KOPT-K1 (cell line): ENCODE data around the gene STAG3.

ENCODE experiments used
- H3K27ac ChIP-seq: fragments of 200-600 bp; sonication (generic); 2 replicates; pipeline ENCODE4 v1.5.1; 2016; ENCODE audit warnings: antibody characterized with exemption, mild to moderate bottlenecking, low read depth, low read length; ENCODE audit not compliant: poor library complexity, severe bottlenecking
- H3K36me3 ChIP-seq: fragments of 200-600 bp; sonication (generic); 2 replicates; pipeline ENCODE4 v1.5.1; 2017; ENCODE audit warnings: antibody characterized with exemption, mild to moderate bottlenecking, low read length, moderate library complexity; ENCODE audit not compliant: insufficient read depth
- H3K9me3 ChIP-seq: fragments of 200-600 bp; sonication (generic); 2 replicates; pipeline ENCODE4 v1.5.1; 2017; ENCODE audit warnings: antibody characterized with exemption, low read length, mild to moderate bottlenecking; ENCODE audit not compliant: insufficient read depth, poor library complexity, severe bottlenecking

The STAG3 gene

DNA sequence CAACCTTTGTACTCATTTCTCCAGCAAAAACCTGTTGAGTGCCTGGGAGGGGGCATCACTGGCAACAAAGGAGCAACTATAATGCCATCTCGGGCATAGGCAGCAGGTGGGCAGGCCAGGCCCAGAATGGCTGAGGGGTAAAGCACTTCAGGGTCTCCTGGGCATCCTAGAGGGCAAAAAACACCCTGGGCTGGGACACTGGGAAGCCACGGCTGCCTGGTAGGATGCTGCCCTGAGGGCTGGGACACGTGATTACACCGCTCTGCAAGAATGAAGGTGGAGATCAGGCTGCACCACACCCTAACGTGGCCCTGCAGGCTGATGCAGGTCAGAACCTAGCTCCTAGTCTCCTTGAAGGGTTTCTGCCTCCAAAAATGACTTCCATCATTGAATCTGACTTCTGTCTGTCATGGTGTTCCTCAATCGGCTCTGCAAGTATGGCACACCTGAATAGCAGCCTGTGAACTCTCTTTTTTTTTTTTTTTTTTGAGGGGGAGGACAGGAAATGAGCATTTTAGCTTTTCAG is 14.6 kb upstream of the STAG3 start:
- peak overlapping the region; percentile 43 for H3K27ac ChIP-seq
- H3K9me3 ChIP-seq, result no peaks in the 10 kb centered on the region
- no peaks in the 10 kb centered on the region for H3K36me3 ChIP-seq

- no peaks in the 10 kb centered on the region for H3K9me3 ChIP-seq
- peak overlapping the region; percentile 43 for H3K27ac ChIP-seq
- no peaks in the 10 kb centered on the region for H3K36me3 ChIP-seq
Measured at GRCh38 chr7:100163871-100164270, 13.8 kb upstream of the STAG3 start.

DNA sequence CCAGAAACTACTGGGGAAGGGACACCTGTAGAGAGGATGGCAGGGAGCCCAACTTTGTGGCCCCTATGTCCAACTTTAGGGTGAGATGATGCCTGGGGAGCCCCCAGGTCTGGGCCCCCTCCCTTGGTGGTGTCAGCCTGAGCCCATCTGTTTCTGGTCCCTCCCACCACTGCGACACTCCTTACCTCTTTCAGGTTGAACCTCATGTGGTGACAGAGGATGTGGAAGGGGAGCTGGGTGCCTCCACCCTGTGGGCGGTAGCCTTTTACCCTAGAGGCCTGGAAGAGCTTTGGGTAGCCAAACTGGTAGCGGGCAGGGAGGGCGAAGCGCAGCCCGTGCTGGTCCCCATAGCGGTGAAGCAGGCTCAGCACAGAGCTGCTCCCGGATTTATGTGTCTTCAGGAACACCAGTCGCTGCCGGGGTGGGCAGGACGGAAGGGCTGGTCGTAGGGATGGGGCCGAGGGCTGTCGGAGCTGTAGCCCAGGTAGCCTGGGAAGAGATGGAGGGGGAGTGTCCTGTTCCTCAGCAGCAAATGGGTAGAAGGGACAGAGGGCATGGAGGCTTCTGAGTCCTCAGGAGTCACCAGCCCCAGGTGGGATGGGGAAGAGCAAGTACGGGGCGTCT is 11.3 kb upstream of the STAG3 start:
- no peaks in the 10 kb centered on the region for H3K36me3 ChIP-seq
- H3K27ac ChIP-seq, result peak overlapping the region; percentile 66
- no peaks in the 10 kb centered on the region for H3K9me3 ChIP-seq

GRCh38 chr7:100166970-100167911 is 10.5 kb upstream of the STAG3 start:
- Histone ChIP-seq H3K27ac (peak overlapping the region; percentile 66), H3K9me3 (no peaks in the 10 kb centered on the region), H3K36me3 (no peaks in the 10 kb centered on the region)

DNA sequence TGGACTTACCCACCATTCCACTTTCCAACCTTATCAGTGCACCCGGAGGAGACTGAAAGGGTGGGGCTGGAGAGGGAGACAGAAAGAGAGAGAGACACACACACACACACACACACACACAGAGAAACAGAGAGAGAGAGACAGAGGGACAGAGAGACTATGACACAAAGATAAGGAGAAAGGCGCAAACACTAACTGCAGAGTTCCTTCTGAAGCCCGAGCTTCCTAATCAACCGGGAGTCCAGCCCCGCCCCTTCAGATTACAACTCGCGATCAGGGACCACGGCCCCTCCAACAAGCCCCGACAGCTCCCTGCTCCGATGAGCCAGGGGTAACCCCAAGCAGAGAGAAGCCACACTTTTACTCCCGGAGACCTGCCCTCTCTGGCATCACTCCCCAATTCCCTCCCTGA is 9.8 kb upstream of the STAG3 start:
- H3K27ac ChIP-seq, result peak overlapping the region; percentile 66
- H3K36me3 ChIP-seq, result no peaks in the 10 kb centered on the region
- H3K9me3 ChIP-seq, result no peaks in the 10 kb centered on the region

GRCh38 chr7:100169147-100169850 is 8.4 kb upstream of the STAG3 start:
- Histone ChIP-seq H3K27ac (peak overlapping the region; percentile 66), H3K9me3 (no peaks in the 10 kb centered on the region), H3K36me3 (peaks cover 13% of the 10 kb centered on the region; the same call in 1 of the 2 replicates)

DNA sequence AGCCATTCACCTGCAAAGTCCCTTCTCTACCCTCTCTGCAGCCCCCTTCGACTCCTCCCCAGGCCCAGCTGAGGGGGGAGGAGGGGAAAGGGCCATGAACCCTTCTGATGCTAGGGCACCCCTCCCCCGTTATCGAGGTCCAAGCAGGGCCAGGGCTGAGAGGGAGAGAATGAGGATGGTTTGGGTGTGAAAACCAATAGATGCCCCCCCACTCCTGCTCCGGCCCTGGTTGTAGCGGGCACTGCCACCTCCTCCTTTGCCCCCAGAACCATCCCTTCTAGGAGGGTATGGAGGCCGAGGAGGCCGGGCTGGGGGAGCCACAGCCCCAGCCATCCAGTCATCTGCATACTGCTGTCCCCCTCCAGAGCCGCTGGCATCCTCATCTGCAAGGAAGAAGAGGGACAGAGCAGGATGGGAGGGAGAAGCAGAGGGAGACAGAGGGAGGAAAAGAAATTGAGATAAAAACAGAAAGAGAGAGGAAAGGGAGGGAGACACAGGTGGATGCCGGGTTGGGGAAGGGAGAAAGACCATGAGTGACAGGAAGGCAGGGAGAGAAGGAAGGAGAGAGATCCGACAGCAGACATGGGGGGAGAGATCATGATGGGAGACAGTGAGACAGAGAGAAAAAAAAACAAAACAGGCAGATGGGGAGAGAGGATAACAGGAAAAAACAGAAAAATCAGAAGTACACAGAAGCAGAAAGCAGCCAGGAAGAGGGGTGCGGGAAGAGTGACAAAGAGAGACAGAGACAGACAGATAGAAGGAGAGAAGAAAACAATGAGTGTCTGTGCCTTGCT is 7.4 kb upstream of the STAG3 start:
- no peaks in the 10 kb centered on the region for H3K9me3 ChIP-seq
- H3K36me3 ChIP-seq, result peaks cover 23% of the 10 kb centered on the region; the same call in 1 of the 2 replicates
- H3K27ac ChIP-seq, result peak overlapping the region; percentile 66

GRCh38 chr7:100171087-100171681 is 6.5 kb upstream of the STAG3 start:
- Histone ChIP-seq H3K27ac (no peak overlapping the region), H3K36me3 (peaks cover 25% of the 10 kb centered on the region; the same call in 1 of the 2 replicates), H3K9me3 (no peaks in the 10 kb centered on the region)

DNA sequence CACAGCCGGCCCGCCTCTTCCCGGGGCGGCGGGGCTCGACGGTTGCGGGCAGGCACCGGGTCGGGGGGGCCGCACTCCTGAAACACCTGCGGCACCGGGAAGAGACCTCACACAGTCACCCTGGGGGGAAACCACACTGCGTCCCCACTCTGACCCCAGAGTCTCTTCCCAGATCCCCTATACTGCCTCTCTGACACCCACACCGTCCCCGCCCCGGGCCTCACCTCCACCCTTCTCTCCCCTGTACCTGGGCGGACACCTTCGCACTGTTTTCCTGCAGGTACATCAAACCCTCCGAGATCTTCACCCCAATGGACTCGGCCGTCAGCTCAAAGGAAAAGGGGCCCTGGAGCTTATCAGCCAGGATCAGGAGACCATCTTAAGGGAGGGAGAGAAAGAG is 5.9 kb upstream of the STAG3 start:
- H3K36me3 ChIP-seq, result peaks cover 25% of the 10 kb centered on the region; the same call in 1 of the 2 replicates
- no peak overlapping the region for H3K27ac ChIP-seq
- H3K9me3 ChIP-seq, result no peaks in the 10 kb centered on the region

GRCh38 chr7:100173806-100174495 is 3.8 kb upstream of the STAG3 start:
- Histone ChIP-seq H3K9me3 (no peaks in the 10 kb centered on the region), H3K36me3 (peaks cover 25% of the 10 kb centered on the region; the same call in 1 of the 2 replicates), H3K27ac (no peak overlapping the region)

DNA sequence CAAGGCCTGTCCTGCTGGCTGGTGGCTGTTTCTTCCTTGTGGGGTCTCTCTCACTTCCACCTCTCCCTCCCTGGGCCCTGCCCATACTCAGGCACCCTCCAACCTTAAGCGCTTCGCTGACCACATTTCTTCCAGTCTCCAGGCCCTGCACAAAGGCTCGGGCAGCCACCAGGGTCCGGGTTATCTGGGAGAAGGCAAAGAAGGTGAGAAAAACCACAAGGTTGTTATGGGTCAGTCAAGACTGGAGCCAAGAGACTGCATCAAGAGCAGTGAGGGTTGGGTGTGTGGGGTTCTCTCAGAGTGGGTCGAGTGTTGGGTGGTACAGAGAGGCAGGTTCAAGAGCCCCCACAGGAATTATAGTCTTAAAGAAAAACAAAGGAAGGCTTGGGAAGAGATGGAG is 3.1 kb upstream of the STAG3 start:
- no peak overlapping the region for H3K27ac ChIP-seq
- no peaks in the 10 kb centered on the region for H3K9me3 ChIP-seq
- peaks cover 25% of the 10 kb centered on the region; the same call in 1 of the 2 replicates for H3K36me3 ChIP-seq

GRCh38 chr7:100175296-100175935 is 2.3 kb upstream of the STAG3 start:
- no peak overlapping the region for H3K27ac ChIP-seq
- no peaks in the 10 kb centered on the region for H3K9me3 ChIP-seq
- H3K36me3 ChIP-seq, result peaks cover 25% of the 10 kb centered on the region; the same call in 1 of the 2 replicates
